GM12891 (cell line): Measurements from ENCODE around the gene PRDM1.

Experiments
- POLR2A ChIP-seq: IDR thresholded peaks from 2 replicates; pipeline ENCODE4 v1.6.1; 2011; ENCODE audit warnings: low read depth, low read length, control low read depth
- TAF1 ChIP-seq: IDR thresholded peaks from 2 replicates; pipeline ENCODE4 v1.6.1; 2011; ENCODE audit warnings: low read depth, low read length, control low read depth

GRCh38 chr6:106098383-106099234 is 12.5 kb downstream of the PRDM1 start:
- TF ChIP-seq POLR2A (no peak), TAF1 (no peak)
